ENCODE measurements around the gene LRRC47.
"Not testable (repeated sequence)": the region's sequence is repeated elsewhere in the genome, so short reads cannot be mapped to it uniquely, and the experiment has no call there.

The LRRC47 gene

GRCh38 chr1:3771108-3772026, 24.9 kb downstream of the LRRC47 start:
- no peak for DNase-seq

DNA sequence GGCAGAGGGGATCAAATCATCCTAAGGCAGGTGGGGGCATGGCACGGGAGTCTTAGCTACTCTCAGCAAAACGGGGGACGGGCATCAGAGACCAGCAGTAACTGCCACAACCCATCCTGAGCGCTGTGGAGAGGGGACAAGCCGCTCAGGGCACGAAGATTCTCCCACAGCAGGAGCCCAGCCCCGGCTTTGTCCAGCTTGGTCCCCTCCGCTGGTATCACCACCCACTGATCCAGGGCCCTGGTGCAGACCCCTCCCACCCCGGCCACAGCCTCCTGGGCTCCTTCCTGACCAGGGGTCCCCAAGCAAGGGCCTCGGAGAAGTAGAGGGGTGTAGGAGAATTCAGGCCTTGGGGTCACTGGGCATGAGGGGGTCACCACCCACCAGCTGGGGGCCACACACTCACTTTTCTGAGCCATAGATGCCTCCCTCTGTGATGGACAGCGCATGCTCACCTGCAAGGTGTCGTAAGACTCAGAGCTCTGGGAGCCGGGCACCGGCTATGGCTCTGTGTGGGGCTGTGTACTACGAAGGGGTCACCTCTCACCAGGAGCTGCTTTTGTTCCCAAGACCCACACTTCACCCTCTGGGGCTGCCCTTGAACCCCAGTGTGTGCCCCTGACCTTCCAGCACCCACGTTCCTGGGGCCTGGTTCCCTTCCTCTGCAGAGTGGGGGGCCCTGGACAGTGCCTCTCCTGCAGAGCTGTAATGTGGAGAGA, 26.1 kb downstream of the LRRC47 start:
- DNase-seq: no peak

- DNase-seq: no peak
Observed at GRCh38 chr1:3768811-3769390, 27.4 kb downstream of the LRRC47 start.

GRCh38 chr1:3767328-3767925, 28.9 kb downstream of the LRRC47 start:
- no peak for DNase-seq

GRCh38 chr1:3763351-3764125, 32.8 kb downstream of the LRRC47 start:
- DNase-seq: no peak

DNA sequence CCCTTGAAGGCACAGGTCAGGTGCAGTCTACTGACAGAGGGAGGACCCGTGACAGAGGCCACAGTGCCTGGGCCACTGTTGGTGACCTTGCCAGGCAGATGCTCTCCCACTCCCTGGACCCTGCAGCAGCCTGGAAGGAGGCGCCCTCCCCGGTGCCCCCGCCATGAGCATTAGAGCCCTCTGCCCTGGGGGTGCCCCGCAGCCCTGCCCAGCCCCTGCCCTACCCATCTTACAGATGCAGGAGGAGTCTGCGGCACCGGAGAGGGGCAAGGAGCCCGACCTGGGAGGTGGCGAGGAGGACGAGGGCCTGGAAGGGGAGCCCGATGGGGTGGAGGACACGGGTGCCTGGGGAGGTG, 33.4 kb downstream of the LRRC47 start:
- no peak for DNase-seq

GRCh38 chr1:3762151-3762872, 34.0 kb downstream of the LRRC47 start:
- DNase-seq: no peak

DNA sequence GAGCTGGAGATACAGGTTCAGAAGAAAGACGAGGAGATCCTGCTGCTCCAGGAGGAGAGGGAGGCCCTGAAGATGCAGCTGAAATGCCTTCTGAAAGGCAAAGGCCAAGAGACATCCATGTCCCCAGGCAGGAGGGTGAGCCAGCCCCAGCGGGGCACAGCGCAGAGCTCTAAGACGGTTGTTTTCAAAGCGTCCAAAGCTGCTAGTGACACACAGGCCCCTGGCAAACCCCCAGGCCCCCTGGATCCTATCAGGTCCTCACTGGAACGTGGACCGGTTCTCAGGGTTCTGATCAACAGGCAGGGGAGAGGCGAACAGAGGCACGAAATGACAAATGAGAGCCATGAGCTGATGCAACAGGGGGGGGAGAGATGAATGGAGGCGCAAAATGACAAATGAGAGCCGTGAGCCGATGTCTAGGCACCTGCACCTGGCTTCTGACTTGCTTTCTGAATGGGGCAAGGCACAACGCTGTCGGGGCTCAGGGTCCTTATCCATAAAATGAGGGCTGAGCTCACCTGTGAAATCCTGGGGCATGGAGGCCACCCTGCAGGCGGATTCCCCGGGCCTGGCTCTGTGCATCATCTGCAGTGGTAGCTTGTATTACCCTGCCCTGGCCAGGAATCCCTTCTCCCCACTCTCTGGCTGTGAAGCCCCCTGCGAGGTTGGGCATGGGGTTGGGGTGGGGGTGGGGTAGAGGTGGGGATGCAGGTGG, 34.8 kb downstream of the LRRC47 start:
- DNase-seq: no peak

- no peak for DNase-seq
Observed at GRCh38 chr1:3759796-3760195, 36.5 kb downstream of the LRRC47 start.

- DNase-seq: no peak
Observed at GRCh38 chr1:3759164-3759563, 37.1 kb downstream of the LRRC47 start.

DNA sequence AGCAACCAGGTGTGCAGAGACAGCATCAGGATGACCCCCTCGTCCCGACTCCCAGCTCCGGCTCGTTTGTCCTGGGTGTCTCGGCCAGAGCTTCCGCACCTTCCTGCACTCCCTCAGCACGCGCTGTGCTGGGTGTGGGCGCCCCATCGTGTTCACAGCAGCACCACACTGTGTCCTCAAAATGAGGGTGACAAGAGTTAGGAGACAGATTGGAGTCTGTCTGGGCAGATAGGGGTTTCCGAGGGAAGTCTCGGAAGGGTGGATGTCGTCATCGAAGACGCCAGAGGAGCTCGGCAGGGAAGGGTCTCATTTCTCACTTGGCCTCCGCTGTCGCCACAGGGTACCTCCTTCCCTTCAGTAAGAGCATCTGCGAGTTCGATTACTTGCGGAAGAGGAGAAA, 39.9 kb downstream of the LRRC47 start:
- no peak for DNase-seq

DNA sequence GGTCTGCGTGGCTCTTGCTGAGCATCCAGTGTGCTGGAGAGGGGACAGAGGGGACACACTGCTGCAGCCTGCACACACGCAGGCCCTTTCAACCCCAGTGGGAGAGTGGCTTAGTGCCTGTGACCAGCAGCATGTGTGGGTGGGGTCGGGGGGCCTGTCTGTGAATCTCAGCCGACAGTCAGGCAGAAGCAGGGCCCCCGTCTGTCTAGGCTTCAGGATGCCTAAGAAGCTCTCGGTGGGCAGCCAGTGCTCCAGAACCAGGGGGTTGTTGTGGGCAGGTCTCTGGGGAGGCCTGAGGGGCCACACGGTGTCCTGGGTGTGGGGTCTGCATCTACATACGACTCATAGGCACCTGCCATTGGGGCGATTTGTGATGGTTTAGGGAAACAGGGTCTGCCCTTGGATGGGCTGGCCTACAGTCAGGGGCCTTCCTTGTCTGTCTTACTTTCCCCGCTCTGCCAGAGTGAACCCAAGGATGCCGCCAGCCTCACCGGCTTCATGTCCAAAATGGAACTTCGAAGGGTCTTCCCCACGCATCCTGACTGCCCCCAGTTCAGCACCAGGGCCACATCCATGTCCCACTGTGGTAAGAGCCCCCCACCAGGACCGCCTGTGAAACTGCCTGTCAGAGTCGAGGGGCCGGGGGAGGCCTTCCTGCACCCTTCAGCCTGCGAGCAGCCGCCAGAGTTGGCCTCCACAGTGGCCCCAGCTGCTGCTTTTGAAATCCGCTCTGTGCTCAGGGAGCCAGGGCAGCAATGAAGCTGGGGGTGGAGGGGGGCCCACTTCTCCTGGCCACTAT, 42.4 kb downstream of the LRRC47 start:
- no peak for DNase-seq

DNA sequence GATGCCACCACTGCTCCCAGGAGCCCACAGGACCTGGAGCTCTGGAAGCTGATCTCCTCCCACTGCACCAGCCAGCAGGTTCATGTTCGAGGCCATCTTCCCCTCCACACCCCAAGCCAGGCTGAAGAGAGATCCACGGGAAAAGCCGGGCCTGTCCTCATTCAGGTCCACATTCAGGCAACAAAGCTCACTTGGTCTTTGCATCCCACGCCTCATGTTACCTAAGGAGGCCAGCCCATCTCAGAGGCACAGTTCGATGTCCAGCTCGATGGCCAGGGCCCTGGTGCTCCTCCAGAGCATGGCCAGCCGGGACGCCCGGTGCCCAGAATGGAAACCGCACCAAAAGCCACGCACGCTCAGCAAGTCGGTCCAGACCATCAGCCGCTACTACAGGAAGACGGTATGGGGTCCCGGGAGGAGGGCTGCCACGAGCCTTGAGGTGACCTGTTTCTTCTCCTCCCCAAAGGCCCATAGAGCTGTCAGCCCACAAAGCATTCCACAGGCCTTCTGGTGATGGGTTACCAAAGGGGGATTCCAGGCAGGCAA, 43.8 kb downstream of the LRRC47 start, which contains the start of gene CCDC27:
Gene CCDC27 (plus strand): TSS at position 51 of the 546 bp plus-strand sequence. CDS start 32 bp downstream, at position 83.
- DNase-seq: no peak

DNA sequence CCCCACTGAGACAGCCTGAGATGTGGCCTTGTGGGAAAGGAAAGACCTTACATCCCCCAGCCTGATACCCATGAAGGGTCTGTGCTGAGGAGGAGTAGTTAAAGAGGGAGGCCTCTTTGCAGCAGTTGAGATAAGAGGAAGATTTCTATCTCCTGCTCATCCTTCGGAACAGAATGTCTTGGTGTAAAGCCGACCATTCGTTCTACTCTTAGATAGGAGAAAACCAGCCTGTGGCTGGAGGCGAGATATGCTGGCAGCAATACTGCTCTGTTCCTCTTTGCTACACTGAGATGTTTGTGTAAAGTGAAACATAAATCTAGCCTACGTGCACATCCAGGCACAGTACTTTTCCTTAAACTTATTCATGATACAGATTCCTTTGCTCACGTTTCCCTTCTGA, 45.6 kb downstream of the LRRC47 start:
- DNase-seq: no peak

- no peak for DNase-seq
Observed at GRCh38 chr1:3749512-3749911, 46.8 kb downstream of the LRRC47 start.

DNA sequence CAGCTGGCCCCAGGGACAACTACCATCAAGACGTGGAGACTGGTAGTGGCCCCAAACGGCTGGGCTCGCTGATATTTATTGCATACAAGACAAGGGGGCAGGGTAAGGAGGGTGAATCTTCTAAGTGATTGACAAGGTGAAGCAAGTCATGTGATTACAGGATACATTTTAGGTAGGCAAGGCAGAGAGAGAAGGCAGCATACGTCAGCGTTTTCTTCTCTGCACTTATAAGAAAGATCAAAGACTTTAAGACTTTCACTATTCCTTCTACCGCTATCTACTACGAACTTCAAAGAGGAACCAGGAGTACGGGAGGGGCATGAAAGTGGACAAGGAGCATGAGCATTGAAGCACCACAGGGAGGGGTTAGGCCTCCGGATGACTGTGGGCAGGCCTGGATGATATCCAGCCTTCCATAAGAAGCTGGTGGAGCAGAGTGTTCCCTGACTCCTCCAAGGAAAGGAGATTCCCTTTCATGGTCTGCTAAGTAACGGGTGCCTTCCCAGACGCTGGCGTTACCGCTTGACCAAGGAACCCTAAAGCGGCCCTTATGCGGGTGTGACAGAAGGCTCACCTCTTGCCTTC, 47.9 kb downstream of the LRRC47 start:
- DNase-seq: not testable (repeated sequence)

DNA sequence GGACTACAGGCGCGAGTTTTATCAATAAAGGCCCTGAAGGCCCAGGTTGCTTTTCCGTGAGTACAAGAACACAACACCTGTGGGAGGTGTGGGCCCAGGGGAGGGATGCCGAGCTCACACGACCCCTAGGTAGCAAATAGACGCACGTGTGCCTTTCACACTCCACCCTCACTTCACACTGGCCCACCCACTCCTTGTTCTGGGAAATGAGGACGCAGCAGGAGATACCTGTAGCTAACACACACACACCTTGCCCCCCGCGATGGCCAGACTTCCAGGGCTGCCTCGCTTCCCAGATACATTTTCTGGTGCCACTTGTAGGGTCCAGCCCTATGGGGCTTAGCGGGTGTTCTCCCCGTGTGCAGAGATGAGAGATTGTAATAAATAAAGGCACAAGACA, 48.4 kb downstream of the LRRC47 start:
- no peak for DNase-seq

GRCh38 chr1:3747522-3747848, 48.8 kb downstream of the LRRC47 start:
- DNase-seq: no peak

DNA sequence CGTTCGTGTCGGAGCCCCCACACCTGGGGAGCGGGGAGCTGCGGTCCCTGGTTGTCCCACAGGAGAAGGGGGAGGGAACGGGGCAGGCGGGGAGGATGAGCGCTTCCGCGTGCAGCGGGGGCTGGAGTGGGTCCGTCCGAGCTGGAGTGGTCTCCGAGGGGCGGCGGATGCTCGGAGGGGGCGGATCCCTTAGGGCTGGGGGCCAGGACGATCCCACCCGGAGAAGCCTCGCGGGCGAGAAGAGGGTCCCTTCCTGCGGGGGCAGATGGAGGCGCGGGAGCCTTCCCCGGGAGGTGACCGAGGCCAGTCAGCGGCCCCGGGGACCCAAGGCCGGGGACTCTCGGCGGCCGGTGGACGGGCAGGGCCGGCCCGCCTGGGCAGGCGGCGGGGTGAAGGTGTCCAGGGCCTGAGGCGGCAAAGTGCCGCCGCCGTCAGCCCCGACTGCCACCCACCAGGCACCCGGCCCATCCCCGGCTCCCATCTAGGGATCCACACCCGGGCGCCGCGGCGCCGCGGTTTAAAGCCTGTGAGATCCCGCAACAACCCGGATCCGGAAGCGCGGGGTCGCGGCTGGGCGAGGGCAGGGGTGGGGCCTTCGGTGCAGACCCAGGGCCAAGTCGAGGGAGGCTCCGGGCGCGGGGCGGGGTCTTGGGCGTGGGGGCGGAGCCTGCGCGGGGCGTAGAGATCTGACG, 49.3 kb downstream of the LRRC47 start:
- peak; percentile 80 for DNase-seq
